GM23338 (cell line): ENCODE data around the gene FBXL20. TPM values are rescaled to one million over a fixed set of nuclear protein-coding genes. Genes with fewer than 3 reads are reported as not detected.

Source experiments
- ATAC-seq: fragments of 200-7000 bp; cut with Tn5 transposase; 3 replicates; pipeline ENCODE4 v1.9.1; 2020
- DNase-seq: peaks from one replicate; pipeline ENCODE4 v3.0.0-alpha.2; 2015; ENCODE audit warnings: low spot score
- H2AFZ ChIP-seq: fragments of 200-600 bp; sonication (generic); 2 replicates; pipeline ENCODE4 v1.8.0; 2016; ENCODE audit warnings: antibody characterized with exemption, mild to moderate bottlenecking, moderate library complexity
- H3F3A ChIP-seq: fragments of 200-600 bp; sonication (generic); replicated peaks from 2 replicates; pipeline ENCODE4 v1.8.0; 2017; ENCODE audit warnings: antibody characterized with exemption, mixed run types, low read depth
- H3K27ac ChIP-seq: fragments of 200-600 bp; sonication (generic); 2 replicates; pipeline ENCODE4 v1.6.1; 2016; ENCODE audit warnings: low read depth
- H3K27me3 ChIP-seq: fragments of 200-600 bp; sonication (generic); 2 replicates; pipeline ENCODE4 v1.8.0; 2016; ENCODE audit warnings: mild to moderate bottlenecking, mixed run types, moderate library complexity; ENCODE audit not compliant: insufficient read depth
- H3K36me3 ChIP-seq: fragments of 200-600 bp; sonication (generic); 2 replicates; pipeline ENCODE4 v1.8.0; 2016; ENCODE audit warnings: mild to moderate bottlenecking; ENCODE audit not compliant: insufficient read depth
- H3K4me1 ChIP-seq: fragments of 200-600 bp; sonication (generic); 2 replicates; pipeline ENCODE4 v1.8.0; 2016; ENCODE audit warnings: mild to moderate bottlenecking, moderate library complexity; ENCODE audit not compliant: insufficient read depth
- H3K4me2 ChIP-seq: fragments of 200-600 bp; sonication (generic); 2 replicates; pipeline ENCODE4 v1.7.1; 2017; ENCODE audit warnings: mixed run types
- H3K4me3 ChIP-seq: fragments of 200-600 bp; sonication (generic); 2 replicates; pipeline ENCODE4 v1.6.1; 2016; ENCODE audit warnings: mixed run types
- H3K79me2 ChIP-seq: fragments of 200-600 bp; sonication (generic); replicated peaks from 2 replicates; pipeline ENCODE4 v1.8.0; 2017; ENCODE audit warnings: mild to moderate bottlenecking; ENCODE audit not compliant: insufficient read depth
- H3K9me2 ChIP-seq: fragments of 200-600 bp; sonication (generic); 2 replicates; pipeline ENCODE4 v1.8.0; 2017; ENCODE audit not compliant: insufficient read depth
- H4K20me1 ChIP-seq: fragments of 200-600 bp; sonication (generic); replicated peaks from 2 replicates; pipeline ENCODE4 v1.8.0; 2017; ENCODE audit warnings: mild to moderate bottlenecking; ENCODE audit not compliant: insufficient read depth
- H3K27ac Mint-ChIP-seq: 2 replicates; pipeline ENCODE4 v1.8.0; 2020; ENCODE audit warnings: inconsistent platforms, mild to moderate bottlenecking, moderate library complexity, mixed read lengths
- H3K27me3 Mint-ChIP-seq: 3 replicates; pipeline ENCODE4 v1.8.0; 2022; ENCODE audit warnings: low read depth, mild to moderate bottlenecking, moderate library complexity, mixed read lengths, inconsistent platforms; ENCODE audit not compliant: insufficient read depth, poor library complexity
- H3K36me3 Mint-ChIP-seq: 3 replicates; pipeline ENCODE4 v1.8.0; 2021; ENCODE audit warnings: low read depth, mild to moderate bottlenecking, inconsistent platforms, moderate library complexity, mixed read lengths
- H3K4me1 Mint-ChIP-seq: 3 replicates; pipeline ENCODE4 v1.8.0; 2020; ENCODE audit warnings: mild to moderate bottlenecking, inconsistent platforms, mixed read lengths
- H3K4me3 Mint-ChIP-seq: 3 replicates; pipeline ENCODE4 v1.8.0; 2021; ENCODE audit warnings: moderate library complexity, mild to moderate bottlenecking, inconsistent platforms, mixed read lengths
- H3K9me3 Mint-ChIP-seq: 3 replicates; pipeline ENCODE4 v1.8.0; 2020; ENCODE audit warnings: moderate library complexity, mild to moderate bottlenecking, inconsistent platforms, mixed read lengths
- CTCF ChIP-seq, 2 experiments: fragments of 200-600 bp in 1 of 2; sonication (generic) in 1 of 2; conservative IDR thresholded peaks; 2 replicates each; pipeline versions ENCODE4 v1.5.1 to v1.6.1; 2016 to 2017; ENCODE audit warnings: antibody characterized with exemption in 2 of 2, low read depth in 2 of 2, mild to moderate bottlenecking in 2 of 2, moderate library complexity in 1 of 2
- ETS1 ChIP-seq: IDR thresholded peaks from 2 replicates; pipeline ENCODE4 v1.6.1; 2016; ENCODE audit warnings: antibody characterized with exemption
- JUNB ChIP-seq: IDR thresholded peaks from one replicate; pipeline ENCODE4 v1.6.1; 2016; ENCODE audit warnings: antibody characterized with exemption; ENCODE audit not compliant: unreplicated experiment
- ZNF114 ChIP-seq: fragments of 250-450 bp; sonication (Bioruptor Pico); IDR thresholded peaks from 2 replicates; pipeline ENCODE4 v1.5.0; 2020; ENCODE audit warnings: mild to moderate bottlenecking, moderate library complexity
- ZNF331 ChIP-seq: fragments of 250-450 bp; sonication (Bioruptor Pico); IDR thresholded peaks from 2 replicates; pipeline ENCODE4 v1.5.0; 2020; ENCODE audit warnings: low read depth, mild to moderate bottlenecking, moderate library complexity
- ZNF462 ChIP-seq: fragments of 250-450 bp; sonication (Bioruptor Pico); IDR thresholded peaks from 2 replicates; pipeline ENCODE4 v1.5.0; 2020; ENCODE audit warnings: mild to moderate bottlenecking, moderate library complexity
- polyA plus RNA-seq: library from polyadenylated mRNA; unstranded; fragments of >200 nt; fragmentation: Nextera tagmentation; extraction: Ambion mirVana; gene quantifications from 2 replicates; pipeline ENCODE4 v1.2.1, GENCODE V29; 2016
- total RNA-seq: library from RNA; depleted of rRNA; stranded (reverse); fragments of >200 nt; shearing (Covaris generic); gene quantifications from 2 replicates; pipeline ENCODE4 v1.2.3, GENCODE V29; 2014

FBXL20 gene
- total and polyA plus RNA-seq, 2 experiments from 2014 or later: 2.9 to 6.9 TPM

- no peaks in the 10 kb centered on the region for H4K20me1 ChIP-seq
- H3K27me3 Mint-ChIP-seq: peaks cover 15% of the 10 kb centered on the region
- H3K79me2 ChIP-seq: no peaks in the 10 kb centered on the region
- no peaks in the 10 kb centered on the region for H3K36me3 Mint-ChIP-seq
- no peak overlapping the region for H3K27ac ChIP-seq
- ATAC-seq (no peak), DNase-seq (no peak)
- 0 out of 2 replicates have a peak, but pooled peaks cover 6% of the 10 kb centered on the region for H3F3A ChIP-seq
- H2AFZ ChIP-seq: no peak overlapping the region
- H3K4me1 Mint-ChIP-seq: peaks cover 8% of the 10 kb centered on the region; the same call in 2 of the 3 replicates
- no peak overlapping the region for H3K4me2 ChIP-seq
- TF ChIP-seq CTCF (conservative IDR thresholded peaks at IDR 0.05; ENCODE audit: low read depth in 2 of 2) (no peak), ZNF114 (CRISPR knock-in tag) (no peak), ZNF331 (CRISPR knock-in tag) (no peak), ETS1 (no peak), ZNF462 (CRISPR knock-in tag) (no peak), JUNB (no peak)
- H3K4me3 ChIP-seq: no peak overlapping the region
- H3K27me3 ChIP-seq: no peaks in the 10 kb centered on the region
- no peak overlapping the region for H3K4me3 Mint-ChIP-seq
- no peaks in the 10 kb centered on the region for H3K9me2 ChIP-seq
- no peaks in the 10 kb centered on the region for H3K36me3 ChIP-seq
- H3K4me1 ChIP-seq: no peaks in the 10 kb centered on the region; the same call in 1 of the 2 replicates
- H3K27ac Mint-ChIP-seq: no peak overlapping the region
- no peaks in the 10 kb centered on the region for H3K9me3 Mint-ChIP-seq
Measured at GRCh38 chr17:39237586-39237985, 163.8 kb downstream of the FBXL20 start.
